ENCODE data around the gene AKR1C4. TPM values are rescaled to one million over a fixed set of nuclear protein-coding genes. Genes with fewer than 3 reads are reported as not detected.
A peak's percentile ranks its signal among the peaks of the same experiment; 100 is the strongest.
"Not testable (repeated sequence)": the region's sequence is repeated elsewhere in the genome, so short reads cannot be mapped to it uniquely, and the experiment has no call there.

Gene AKR1C4
- total RNA-seq, 1 donor from 2014 or later, result not detected

GRCh38 chr10:5233324-5233723, 36.7 kb downstream of the AKR1C4 start:
- no peak overlapping the region for H3K27ac ChIP-seq
- DNase-seq (no peak), ATAC-seq (no peak)
- no peak overlapping the region for H3K4me3 ChIP-seq
- H3K27me3 ChIP-seq, result no peaks in the 10 kb centered on the region
- TF ChIP-seq CTCF (IDR thresholded peaks at IDR 0.05), result no peak
- H3K9me3 ChIP-seq, result no peaks in the 10 kb centered on the region
- intact Hi-C loops (cut with DNase I), result no loop called here
- no peaks in the 10 kb centered on the region for H3K36me3 ChIP-seq
- peaks cover 5% of the 10 kb centered on the region for H3K4me1 ChIP-seq

DNA sequence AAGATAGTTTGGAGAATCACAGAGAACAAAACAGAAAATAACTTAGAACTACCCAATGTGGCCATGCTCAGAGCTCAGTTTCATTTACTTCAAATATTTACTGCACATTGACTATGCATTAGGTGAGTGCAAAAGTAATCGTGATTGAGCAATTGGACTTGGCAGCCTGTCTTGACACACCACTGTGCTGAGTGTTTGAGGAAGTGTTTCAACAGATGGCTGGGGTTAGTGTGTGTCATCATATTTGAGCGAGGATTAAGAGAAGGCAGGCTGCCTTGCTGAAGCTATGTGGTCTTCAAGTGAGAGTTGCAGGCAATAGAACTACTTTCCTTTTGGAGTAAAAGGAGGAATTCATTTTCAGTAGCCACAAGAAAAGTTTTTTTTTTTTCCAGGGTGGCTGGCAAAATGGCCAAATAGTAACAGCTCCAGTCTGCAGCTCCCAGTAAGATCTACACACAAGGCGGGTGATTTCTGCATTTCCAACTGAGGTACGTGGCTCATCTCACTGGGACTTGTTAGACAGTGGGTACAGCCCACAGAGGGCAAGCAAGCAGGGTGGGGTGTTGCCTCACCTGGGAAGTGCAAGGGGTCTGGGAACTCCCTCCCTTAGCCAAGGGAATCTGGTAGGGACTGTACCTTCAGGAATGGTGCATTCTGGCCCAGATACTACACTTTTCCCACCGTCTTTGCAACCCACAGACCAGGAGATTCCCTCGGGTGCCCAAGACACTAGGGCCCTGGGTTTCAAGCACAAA, 37.6 kb downstream of the AKR1C4 start:
- Histone ChIP-seq H3K4me1 (peaks cover 5% of the 10 kb centered on the region), H3K36me3 (no peaks in the 10 kb centered on the region), H3K9me3 (no peaks in the 10 kb centered on the region), H3K27me3 (no peaks in the 10 kb centered on the region), H3K4me3 (no peak overlapping the region), H3K27ac (no peak overlapping the region)
- no peak for TF ChIP-seq CTCF (IDR thresholded peaks at IDR 0.05)
- peak; percentile 94 for ATAC-seq
- no peak for DNase-seq
- intact Hi-C loops (cut with DNase I), result no loop called here

- H3K36me3 ChIP-seq; H3K27ac ChIP-seq; intact Hi-C loops (cut with DNase I); H3K9me3 ChIP-seq; H3K27me3 ChIP-seq; ATAC-seq; H3K4me1 ChIP-seq; H3K4me3 ChIP-seq; DNase-seq: not testable (repeated sequence)
These were observed 40.9 kb downstream of the AKR1C4 start for GRCh38 chr10:5237541-5237940.

DNA sequence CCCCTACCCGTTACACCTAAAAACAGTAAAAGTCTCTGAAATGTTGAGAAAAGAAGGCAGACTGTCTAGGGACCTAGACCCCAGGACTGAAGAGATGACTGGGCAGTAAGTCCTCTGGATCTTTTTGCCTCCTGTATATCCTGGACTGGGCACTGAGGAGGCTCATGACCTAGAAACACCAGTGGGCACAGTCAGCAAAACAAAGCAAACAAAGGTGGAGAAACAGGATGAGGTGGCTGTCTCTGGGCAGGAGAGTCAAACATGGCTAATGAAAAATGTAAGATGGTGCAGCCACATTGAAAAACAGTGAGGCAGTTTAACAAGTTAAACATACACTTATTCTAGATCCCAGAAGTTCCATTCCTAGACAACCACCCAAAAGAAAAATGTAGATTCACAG, 45.9 kb downstream of the AKR1C4 start:
- TF ChIP-seq CTCF (IDR thresholded peaks at IDR 0.05), result no peak
- no peak overlapping the region for H3K27ac ChIP-seq
- no peaks in the 10 kb centered on the region for H3K27me3 ChIP-seq
- no peaks in the 10 kb centered on the region for H3K4me1 ChIP-seq
- no peaks in the 10 kb centered on the region for H3K36me3 ChIP-seq
- DNase-seq, result no peak
- H3K9me3 ChIP-seq, result no peaks in the 10 kb centered on the region
- intact Hi-C loops (cut with DNase I), result no loop called here
- H3K4me3 ChIP-seq, result no peak overlapping the region
- no peak for ATAC-seq

DNA sequence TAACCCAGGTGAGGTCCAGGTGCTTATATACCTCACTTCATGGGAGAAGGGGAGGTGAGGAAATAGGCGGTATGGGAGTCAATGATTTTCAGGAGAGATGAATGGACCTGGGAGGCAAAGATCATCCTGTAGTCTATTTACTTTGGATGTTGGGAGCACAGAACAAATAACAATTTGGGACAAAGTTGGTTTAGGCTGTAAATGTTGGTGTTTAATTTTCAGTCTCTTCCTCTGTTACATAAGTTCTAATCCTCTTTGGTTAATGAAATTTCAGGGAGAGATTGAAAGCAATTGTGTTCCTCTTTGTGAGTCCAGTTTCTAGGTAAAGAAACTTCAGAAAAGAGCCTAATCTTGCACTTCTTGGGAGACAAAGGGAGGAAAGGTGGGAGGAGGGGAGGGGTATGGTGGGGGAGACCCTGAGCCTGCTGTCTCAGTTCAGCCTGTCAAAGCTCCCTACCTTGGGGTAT, 46.9 kb downstream of the AKR1C4 start:
- Histone ChIP-seq H3K4me1 (no peaks in the 10 kb centered on the region), H3K4me3 (no peak overlapping the region), H3K36me3 (no peaks in the 10 kb centered on the region), H3K27me3 (no peaks in the 10 kb centered on the region), H3K9me3 (no peaks in the 10 kb centered on the region), H3K27ac (no peak overlapping the region)
- intact Hi-C loops (cut with DNase I), result no loop called here
- no peak for TF ChIP-seq CTCF (IDR thresholded peaks at IDR 0.05)
- DNase-seq (no peak), ATAC-seq (no peak)

DNA sequence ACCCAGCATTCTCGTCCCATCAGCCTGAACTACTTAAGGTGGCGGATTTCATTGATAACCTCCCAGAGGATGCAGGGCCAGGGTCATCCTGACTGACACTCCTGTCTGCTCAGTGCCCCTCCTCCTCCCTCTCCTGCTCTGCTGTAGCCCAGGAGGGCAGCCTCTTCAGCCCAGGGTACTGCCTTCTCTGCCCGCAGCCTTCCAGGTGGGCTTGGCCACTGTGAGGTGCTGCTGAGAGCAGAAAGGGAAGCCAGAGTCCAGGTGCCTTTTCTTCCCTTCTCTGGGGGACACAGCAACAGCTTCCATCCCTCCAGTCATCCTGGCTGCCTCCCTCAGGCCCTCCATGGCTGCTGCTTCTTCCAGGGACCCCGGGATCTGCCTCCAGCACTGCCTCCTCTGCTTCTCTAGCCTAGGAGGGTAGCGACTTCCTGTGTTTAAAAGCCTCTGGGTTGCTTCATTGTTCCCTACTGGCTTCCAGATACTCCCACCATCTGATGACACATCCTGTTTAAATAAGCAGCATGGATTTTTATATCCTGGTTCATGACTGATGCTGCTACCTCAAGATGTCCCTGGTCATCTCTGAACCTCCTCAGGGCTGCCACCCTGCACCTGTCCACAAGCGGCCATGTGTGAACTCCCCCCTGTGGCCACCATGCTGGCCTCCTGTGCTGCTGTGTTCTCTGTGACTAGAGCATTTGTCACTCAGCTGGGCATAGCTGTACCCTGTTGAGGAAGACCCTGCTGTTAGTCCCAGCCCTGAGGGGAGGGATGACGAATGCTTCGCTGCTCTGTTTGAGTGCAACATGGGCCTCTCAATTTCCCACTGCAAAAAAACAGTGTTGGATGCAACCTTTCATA, 55.8 kb downstream of the AKR1C4 start:
- DNase-seq (no peak), ATAC-seq (peak; percentile 21)
- Histone ChIP-seq H3K4me1 (no peaks in the 10 kb centered on the region), H3K9me3 (no peaks in the 10 kb centered on the region), H3K27ac (no peak overlapping the region), H3K27me3 (no peaks in the 10 kb centered on the region), H3K4me3 (no peak overlapping the region), H3K36me3 (no peaks in the 10 kb centered on the region)
- intact Hi-C loops (cut with DNase I), result no loop called here
- no peak for TF ChIP-seq CTCF (IDR thresholded peaks at IDR 0.05)
